B cell (primary cell): ENCODE results near the gene SH2D4B.

ENCODE experiments used
- CTCF ChIP-seq: fragments of 200-600 bp; IDR thresholded peaks from one replicate; pipeline ENCODE4 v1.8.0; 2022; ENCODE audit warnings: antibody characterized with exemption, mild to moderate bottlenecking
- EZH2 ChIP-seq: IDR thresholded peaks from 2 replicates; pipeline ENCODE4 v1.6.1; 2012; ENCODE audit warnings: borderline replicate concordance, low read depth, mild to moderate bottlenecking, moderate library complexity, low read length; ENCODE audit not compliant: insufficient read depth, poor library complexity, severe bottlenecking

GRCh38 chr10:80553436-80553835 is 15.7 kb downstream of the SH2D4B start:
- no peak for TF ChIP-seq CTCF
- no peak for TF ChIP-seq EZH2
